Measurements from ENCODE around the gene BLACAT1. TPM values are rescaled to one million over a fixed set of nuclear protein-coding genes. Genes with fewer than 3 reads are reported as not detected.

Gene BLACAT1
- total and polyA plus RNA-seq, 10 donors, result 0.02 to 0.51 (median 0.24) TPM; not detected in 4

- peak; percentile 71 for DNase-seq
- peaks cover 3 to 98% (median 61%) of the 10 kb centered on the region in 7 donors for H3K27me3 ChIP-seq (replicated peaks in 1 of 7)
- intact Hi-C loops (cut with DNase I; ENCODE audit: low total_unique reads), result no loop called here
- H3K4me1 ChIP-seq, result peaks cover 16 to 31% (median 24%) of the 10 kb centered on the region in 6 donors
- H3K27ac ChIP-seq, result no peak overlapping the region
- H3K4me3 ChIP-seq, result peak overlapping the region in 7 of 8 donors; percentile 21 to 62 (median 33)
- 1 to 2% (median 1%) methylated on average over 39 to 72 of the region's 74 CpGs for WGBS, 5 donors
- no peak for TF ChIP-seq CTCF (IDR thresholded peaks at IDR 0.05 in 8 of 11, conservative IDR thresholded peaks at IDR 0.05 in 3 of 11)
- TF ChIP-seq POLR2A (IDR thresholded peaks at IDR 0.05), result no peak
- no peaks in the 10 kb centered on the region for H3K9me3 ChIP-seq
- no peaks in the 10 kb centered on the region for H3K36me3 ChIP-seq
Measured at GRCh38 chr1:205456868-205457745, 1.3 kb upstream of the BLACAT1 start.

- Histone ChIP-seq H3K27ac (no peak overlapping the region), H3K27me3 (replicated peaks in 1 of 7) (peaks cover 3 to 100% (median 61%) of the 10 kb centered on the region in 7 donors), H3K36me3 (no peaks in the 10 kb centered on the region), H3K9me3 (no peaks in the 10 kb centered on the region), H3K4me3 (peak overlapping the region in 7 of 8 donors; percentile 21 to 62 (median 33)), H3K4me1 (peaks cover 16 to 31% (median 24%) of the 10 kb centered on the region in 6 donors)
- intact Hi-C loops (cut with DNase I; ENCODE audit: low total_unique reads), result no loop called here
- 1 to 4% (median 2%) methylated on average over 47 of the region's 47 CpGs for WGBS, 5 donors
- DNase-seq, result peak; percentile 70
- TF ChIP-seq CTCF (IDR thresholded peaks at IDR 0.05 in 8 of 11, conservative IDR thresholded peaks at IDR 0.05 in 3 of 11), result no peak
- no peak for TF ChIP-seq POLR2AphosphoS5 (IDR thresholded peaks at IDR 0.05)
- no peak for TF ChIP-seq POLR2A (IDR thresholded peaks at IDR 0.05)
Measured at GRCh38 chr1:205456383-205456867, 580 bp upstream of the BLACAT1 start.

DNA sequence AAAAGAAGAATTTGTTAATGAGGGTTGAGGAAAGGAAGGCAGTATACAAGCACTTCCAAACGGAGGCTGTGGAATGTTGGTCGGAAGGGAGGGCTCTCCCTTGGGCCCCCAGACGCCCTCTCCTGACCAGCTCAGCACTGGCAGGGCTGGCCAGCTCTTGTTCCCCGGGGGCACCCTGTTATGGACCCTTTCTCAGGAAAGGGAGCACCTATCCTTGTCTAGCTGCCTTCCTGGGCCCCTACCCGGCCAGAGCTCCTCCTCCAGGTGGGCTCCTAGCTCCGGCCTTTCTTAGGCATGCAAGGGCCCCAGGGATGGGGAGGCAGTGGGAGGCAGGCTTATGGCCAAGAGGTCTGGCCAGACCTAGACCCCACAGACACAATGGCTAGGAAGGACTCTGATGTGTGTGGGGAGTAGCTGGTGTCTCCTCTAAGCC is 926 bp downstream of the BLACAT1 start:
- peaks cover 16 to 34% (median 25%) of the 10 kb centered on the region in 6 donors for H3K4me1 ChIP-seq
- peaks cover 3 to 100% (median 61%) of the 10 kb centered on the region in 7 donors for H3K27me3 ChIP-seq (replicated peaks in 1 of 7)
- 26 to 33% (median 28%) methylated on average over 6 of the region's 6 CpGs for WGBS, 5 donors
- H3K27ac ChIP-seq, result no peak overlapping the region
- TF ChIP-seq POLR2AphosphoS5 (IDR thresholded peaks at IDR 0.05) (no peak), POLR2A (IDR thresholded peaks at IDR 0.05) (no peak), CTCF (IDR thresholded peaks at IDR 0.05 in 8 of 11, conservative IDR thresholded peaks at IDR 0.05 in 3 of 11) (no peak)
- H3K36me3 ChIP-seq, result no peaks in the 10 kb centered on the region
- H3K9me3 ChIP-seq, result no peaks in the 10 kb centered on the region
- no peak overlapping the region for H3K4me3 ChIP-seq
- intact Hi-C loops (cut with DNase I; ENCODE audit: low total_unique reads), result no loop called here
- DNase-seq, result no peak

DNA sequence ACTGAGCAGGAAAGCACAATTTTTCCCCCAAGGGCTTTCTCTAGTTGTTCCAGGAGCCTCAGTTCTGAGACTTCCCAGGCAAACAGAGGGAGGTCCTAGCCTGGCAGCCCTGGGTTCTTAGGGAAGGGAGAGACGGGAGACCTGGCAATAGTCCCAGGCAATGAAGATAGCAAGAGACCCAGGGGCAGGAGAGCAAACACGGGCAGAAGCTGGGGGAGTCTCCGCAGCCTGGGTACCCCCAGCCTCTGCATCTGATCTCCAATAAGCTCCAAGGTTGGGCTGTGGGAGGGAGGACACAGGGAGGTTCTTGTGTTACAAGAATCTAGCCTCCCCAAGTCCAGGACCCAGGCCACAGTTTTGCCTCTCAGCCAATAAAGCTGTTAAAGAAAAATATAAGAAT is 2.4 kb downstream of the BLACAT1 start:
- TF ChIP-seq POLR2AphosphoS5 (IDR thresholded peaks at IDR 0.05) (no peak), CTCF (IDR thresholded peaks at IDR 0.05 in 8 of 11, conservative IDR thresholded peaks at IDR 0.05 in 3 of 11) (no peak), POLR2A (IDR thresholded peaks at IDR 0.05) (no peak)
- no peak for DNase-seq
- Histone ChIP-seq H3K4me1 (peaks cover 16 to 45% (median 29%) of the 10 kb centered on the region in 6 donors), H3K27ac (no peak overlapping the region), H3K36me3 (no peaks in the 10 kb centered on the region), H3K9me3 (no peaks in the 10 kb centered on the region), H3K27me3 (replicated peaks in 1 of 7) (peaks cover 3 to 91% (median 53%) of the 10 kb centered on the region in 7 donors), H3K4me3 (no peak overlapping the region)
- intact Hi-C loops (cut with DNase I; ENCODE audit: low total_unique reads), result no loop called here
- 54 to 62% (median 55%) methylated on average over 3 of the region's 3 CpGs for WGBS, 5 donors

Data from spleen (tissue), 11 donors.